Peyer's patch (tissue), 4 donors: ENCODE measurements around the gene PPP6R3.

ENCODE experiments used
- POLR2A ChIP-seq, 2 donors: fragments of 450-650 bp; IDR thresholded peaks; one replicate each; pipeline ENCODE4 v1.5.1; 2017; ENCODE audit warnings: antibody characterized with exemption in 2 of 2, mild to moderate bottlenecking in 2 of 2, moderate library complexity in 2 of 2
- TF ChIP-seq, protein P1 (sequence below), 6 experiments: fragments of 450-650 bp in 4 of 6; fragments of 200-600 bp in 2 of 6; sonication (generic) in 1 of 6; IDR thresholded peaks; one replicate each; pipeline ENCODE4 v1.5.1; 2017 to 2019; ENCODE audit warnings: antibody characterized with exemption in 6 of 6, mild to moderate bottlenecking in 3 of 6, moderate library complexity in 1 of 6

DNA sequence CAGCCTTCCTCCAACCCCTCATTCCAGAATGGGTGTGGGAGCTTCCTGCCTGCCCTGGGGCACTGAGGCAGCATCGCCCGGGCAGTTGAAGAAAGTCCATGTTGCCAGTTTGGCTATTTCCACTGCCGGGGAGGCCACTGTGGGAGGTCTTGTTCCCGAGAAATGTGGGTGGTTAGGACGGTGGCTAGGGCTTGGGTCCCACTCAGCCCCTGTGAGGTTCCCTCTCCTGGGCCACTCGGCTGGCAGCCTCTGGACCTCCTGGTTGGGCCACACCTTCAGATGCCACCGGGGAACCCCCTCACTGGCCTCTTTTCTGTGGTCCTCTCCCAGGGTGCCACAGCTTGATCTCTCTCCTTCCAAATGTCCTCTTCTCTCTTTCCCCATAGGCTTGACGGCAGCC, 5.1 kb upstream of the PPP6R3 start:
- TF ChIP-seq, protein P1, sequence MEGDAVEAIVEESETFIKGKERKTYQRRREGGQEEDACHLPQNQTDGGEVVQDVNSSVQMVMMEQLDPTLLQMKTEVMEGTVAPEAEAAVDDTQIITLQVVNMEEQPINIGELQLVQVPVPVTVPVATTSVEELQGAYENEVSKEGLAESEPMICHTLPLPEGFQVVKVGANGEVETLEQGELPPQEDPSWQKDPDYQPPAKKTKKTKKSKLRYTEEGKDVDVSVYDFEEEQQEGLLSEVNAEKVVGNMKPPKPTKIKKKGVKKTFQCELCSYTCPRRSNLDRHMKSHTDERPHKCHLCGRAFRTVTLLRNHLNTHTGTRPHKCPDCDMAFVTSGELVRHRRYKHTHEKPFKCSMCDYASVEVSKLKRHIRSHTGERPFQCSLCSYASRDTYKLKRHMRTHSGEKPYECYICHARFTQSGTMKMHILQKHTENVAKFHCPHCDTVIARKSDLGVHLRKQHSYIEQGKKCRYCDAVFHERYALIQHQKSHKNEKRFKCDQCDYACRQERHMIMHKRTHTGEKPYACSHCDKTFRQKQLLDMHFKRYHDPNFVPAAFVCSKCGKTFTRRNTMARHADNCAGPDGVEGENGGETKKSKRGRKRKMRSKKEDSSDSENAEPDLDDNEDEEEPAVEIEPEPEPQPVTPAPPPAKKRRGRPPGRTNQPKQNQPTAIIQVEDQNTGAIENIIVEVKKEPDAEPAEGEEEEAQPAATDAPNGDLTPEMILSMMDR (IDR thresholded peaks at IDR 0.05) = no peak
- TF ChIP-seq POLR2A (IDR thresholded peaks at IDR 0.05) = no peak
